Keratinocyte (primary cell): ENCODE data around the gene AFMID. TPM values are rescaled to one million over a fixed set of nuclear protein-coding genes. Genes with fewer than 3 reads are reported as not detected.

ENCODE experiments used
- DNase-seq: peaks from one replicate; pipeline ENCODE4 v3.0.0-alpha.2; 2011; ENCODE audit warnings: low read depth, missing footprints, low spot score
- FAIRE-seq: peaks from 2 replicates; lab custom pipeline; 2011; peaks lifted over from hg19 to GRCh38; lab: Jason Lieb, UNC
- H2AFZ ChIP-seq: 2 replicates; pipeline ENCODE4 v1.6.0; 2012; ENCODE audit warnings: low read length, control low read depth, inconsistent platforms; ENCODE audit not compliant: control insufficient read depth
- H3K27ac ChIP-seq: 2 replicates; pipeline ENCODE4 v1.5.1; 2011; ENCODE audit warnings: low read length; ENCODE audit not compliant: control insufficient read depth, insufficient read depth
- H3K27me3 ChIP-seq: 3 replicates; pipeline ENCODE4 v1.6.0; 2011; ENCODE audit warnings: low read length; ENCODE audit not compliant: control insufficient read depth, insufficient read depth; ENCODE audit errors: extremely low read depth
- H3K36me3 ChIP-seq, 2 experiments: 2 replicates in 1 of 2; 3 replicates in 1 of 2; pipeline ENCODE4 v1.5.1; 2011; ENCODE audit warnings: low read length in 2 of 2, mild to moderate bottlenecking in 1 of 2; ENCODE audit not compliant: control insufficient read depth in 2 of 2, insufficient read depth in 2 of 2; ENCODE audit errors: extremely low read depth in 1 of 2
- H3K4me1 ChIP-seq: 3 replicates; pipeline ENCODE4 v1.5.1; 2011; ENCODE audit warnings: low read length; ENCODE audit not compliant: control insufficient read depth, insufficient read depth; ENCODE audit errors: extremely low read depth
- H3K4me2 ChIP-seq: 3 replicates; pipeline ENCODE4 v1.6.0; 2011; ENCODE audit warnings: low read depth, low read length; ENCODE audit not compliant: control insufficient read depth, insufficient read depth; ENCODE audit errors: extremely low read depth
- H3K4me3 ChIP-seq, 3 experiments: fragments of 200-600 bp in 1 of 3; sonication (generic) in 1 of 3; 2 replicates in 2 of 3; 3 replicates in 1 of 3; pipeline ENCODE4 v1.5.1; 2011 to 2016; ENCODE audit warnings: low read length in 3 of 3, mild to moderate bottlenecking in 3 of 3, control low read depth in 2 of 3, inconsistent platforms in 1 of 3, low read depth in 1 of 3, mixed read lengths in 1 of 3, mixed run types in 1 of 3, moderate library complexity in 1 of 3; ENCODE audit not compliant: control insufficient read depth in 2 of 3, insufficient read depth in 2 of 3; ENCODE audit errors: extremely low read depth in 1 of 3
- H3K79me2 ChIP-seq: 2 replicates; pipeline ENCODE4 v1.6.0; 2012; ENCODE audit warnings: low read length; ENCODE audit not compliant: control insufficient read depth, insufficient read depth
- H3K9ac ChIP-seq: 3 replicates; pipeline ENCODE4 v1.6.0; 2011; ENCODE audit warnings: low read length; ENCODE audit not compliant: control insufficient read depth, insufficient read depth; ENCODE audit errors: extremely low read depth
- H3K9me1 ChIP-seq: 3 replicates; pipeline ENCODE4 v1.6.0; 2011; ENCODE audit warnings: low read length; ENCODE audit not compliant: control insufficient read depth, insufficient read depth; ENCODE audit errors: extremely low read depth
- H3K9me3 ChIP-seq: 2 replicates; pipeline ENCODE4 v1.5.1; 2012; ENCODE audit warnings: low read depth, low read length; ENCODE audit not compliant: control insufficient read depth
- H4K20me1 ChIP-seq: 3 replicates; pipeline ENCODE4 v1.6.0; 2011; ENCODE audit warnings: low read length; ENCODE audit not compliant: control insufficient read depth, insufficient read depth; ENCODE audit errors: extremely low read depth
- CTCF ChIP-seq, 3 experiments: IDR thresholded peaks in 1 of 3; conservative IDR thresholded peaks in 1 of 3; optimal IDR thresholded peaks in 1 of 3; 2 replicates in 2 of 3; 3 replicates in 1 of 3; pipeline versions ENCODE3 to v1.5.1; 2011; ENCODE audit warnings: low read length in 3 of 3, mild to moderate bottlenecking in 3 of 3, moderate library complexity in 2 of 3, control low read depth in 1 of 3, inconsistent platforms in 1 of 3; ENCODE audit not compliant: insufficient read depth in 2 of 3; ENCODE audit errors: extremely low read depth in 1 of 3
- EZH2 ChIP-seq: IDR thresholded peaks from one replicate; pipeline ENCODE4 v1.6.1; 2012; ENCODE audit warnings: inconsistent platforms, mild to moderate bottlenecking, low read length, moderate library complexity
- dilution Hi-C: fragments of 300-500 bp; cut with MboI; formaldehyde crosslinking; loops from one replicate; pipeline ENCODE4 v1.7.0; 2020; ENCODE audit warnings: low sequenced_read_pairs; ENCODE audit not compliant: extremely low pct_ligation_motif_present
- polyA plus RNA-seq, 5 experiments: library from polyadenylated mRNA; depleted of rRNA in 3 of 5; stranded (reverse) in 3 of 5; stranded (forward) in 1 of 5; unstranded in 1 of 5; fragments of >200 nt; gene quantifications; 1 replicate in 1 of 5; 2 replicates in 3 of 5; 3 replicates in 1 of 5; pipeline versions ENCODE4 v1.2.1 to v1.2.3, GENCODE V29; 2011 to 2012; ENCODE audit warnings: missing spikeins in 2 of 5, low read depth in 1 of 5, low replicate concordance in 1 of 5

AFMID gene
- polyA plus RNA-seq, 1 donor (not counting 4 experiments of a cell fraction or from before 2014, with no cell fraction given): 21.6 TPM

- dilution Hi-C loops: no loop called here
- no peaks in the 10 kb centered on the region for H4K20me1 ChIP-seq
- no peak overlapping the region for H3K27ac ChIP-seq
- H3K9me1 ChIP-seq: no peaks in the 10 kb centered on the region
- H3K9me3 ChIP-seq: no peaks in the 10 kb centered on the region
- H3K4me3 ChIP-seq: no peak overlapping the region
- FAIRE-seq (no peak), DNase-seq (no peak)
- H3K4me1 ChIP-seq: peaks cover 9% of the 10 kb centered on the region
- H3K27me3 ChIP-seq: peaks cover 9% of the 10 kb centered on the region
- H2AFZ ChIP-seq: no peak overlapping the region
- H3K79me2 ChIP-seq: no peaks in the 10 kb centered on the region
- H3K4me2 ChIP-seq: no peak overlapping the region
- H3K9ac ChIP-seq: no peak overlapping the region
- TF ChIP-seq EZH2 (no peak), CTCF (optimal IDR thresholded peaks at IDR 0.05 in 1 of 3, IDR thresholded peaks at IDR 0.05 in 1 of 3, conservative IDR thresholded peaks at IDR 0.05 in 1 of 3; ENCODE audit: extremely low read depth in 1 of 3, insufficient read depth in 2 of 3, low read length in 3 of 3) (no peak)
- no peaks in the 10 kb centered on the region for H3K36me3 ChIP-seq
Measured at GRCh38 chr17:78249818-78250806, 63.0 kb downstream of the AFMID start.

GRCh38 chr17:78250891-78251772 lies 64.0 kb downstream of the AFMID start:
- dilution Hi-C loops: no loop called here
- Histone ChIP-seq H3K79me2 (no peaks in the 10 kb centered on the region), H3K4me1 (peaks cover 9% of the 10 kb centered on the region), H3K27me3 (peaks cover 13% of the 10 kb centered on the region), H3K27ac (peak overlapping the region; percentile 56), H3K4me2 (peak overlapping the region; percentile 82), H3K9me3 (no peaks in the 10 kb centered on the region), H3K9me1 (no peaks in the 10 kb centered on the region), H3K4me3 (peak overlapping the region in 2 of 3 experiments; percentile 45 to 46), H3K9ac (peak overlapping the region; percentile 58), H2AFZ (peak overlapping the region; percentile 93), H3K36me3 (no peaks in the 10 kb centered on the region), H4K20me1 (no peaks in the 10 kb centered on the region)
- TF ChIP-seq CTCF (optimal IDR thresholded peaks at IDR 0.05 in 1 of 3, IDR thresholded peaks at IDR 0.05 in 1 of 3, conservative IDR thresholded peaks at IDR 0.05 in 1 of 3; ENCODE audit: extremely low read depth in 1 of 3, insufficient read depth in 2 of 3, low read length in 3 of 3) (peak; percentile 98 to 100 (median 99)), EZH2 (peak; percentile 38)
- peak; percentile 85 for DNase-seq
- FAIRE-seq: peak; percentile 36
